ENCODE data around the gene KLHL29.

KLHL29 gene

DNA sequence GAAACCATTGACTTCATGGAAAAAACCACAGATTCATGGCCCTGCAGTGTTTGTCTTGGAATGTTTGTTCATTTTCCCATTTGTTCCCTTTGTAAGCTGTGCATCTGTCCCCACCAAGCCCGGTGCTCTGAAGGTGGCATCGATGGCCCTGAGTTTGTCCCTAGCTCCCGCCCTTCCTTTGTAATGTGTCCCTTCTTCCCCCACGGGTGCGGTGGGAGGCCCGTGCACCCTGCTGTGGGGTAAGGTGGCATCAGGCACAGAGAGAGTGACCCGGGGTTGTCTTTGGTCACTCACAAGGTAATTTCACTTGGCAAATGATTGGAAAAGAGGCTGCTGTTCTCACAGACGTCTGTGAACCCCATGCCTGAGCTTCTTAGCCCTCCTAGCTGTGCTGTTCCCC is 28.7 kb downstream of the KLHL29 start:
- Histone ChIP-seq H3K36me3 (no peaks in the 10 kb centered on the region), H3K4me1 (no peaks in the 10 kb centered on the region), H3K9me3 (no peaks in the 10 kb centered on the region), H3K27me3 (no peaks in the 10 kb centered on the region), H3K4me3 (ENCODE audit: low read depth, low read length) (no peak overlapping the region)
- TF ChIP-seq, protein P1, sequence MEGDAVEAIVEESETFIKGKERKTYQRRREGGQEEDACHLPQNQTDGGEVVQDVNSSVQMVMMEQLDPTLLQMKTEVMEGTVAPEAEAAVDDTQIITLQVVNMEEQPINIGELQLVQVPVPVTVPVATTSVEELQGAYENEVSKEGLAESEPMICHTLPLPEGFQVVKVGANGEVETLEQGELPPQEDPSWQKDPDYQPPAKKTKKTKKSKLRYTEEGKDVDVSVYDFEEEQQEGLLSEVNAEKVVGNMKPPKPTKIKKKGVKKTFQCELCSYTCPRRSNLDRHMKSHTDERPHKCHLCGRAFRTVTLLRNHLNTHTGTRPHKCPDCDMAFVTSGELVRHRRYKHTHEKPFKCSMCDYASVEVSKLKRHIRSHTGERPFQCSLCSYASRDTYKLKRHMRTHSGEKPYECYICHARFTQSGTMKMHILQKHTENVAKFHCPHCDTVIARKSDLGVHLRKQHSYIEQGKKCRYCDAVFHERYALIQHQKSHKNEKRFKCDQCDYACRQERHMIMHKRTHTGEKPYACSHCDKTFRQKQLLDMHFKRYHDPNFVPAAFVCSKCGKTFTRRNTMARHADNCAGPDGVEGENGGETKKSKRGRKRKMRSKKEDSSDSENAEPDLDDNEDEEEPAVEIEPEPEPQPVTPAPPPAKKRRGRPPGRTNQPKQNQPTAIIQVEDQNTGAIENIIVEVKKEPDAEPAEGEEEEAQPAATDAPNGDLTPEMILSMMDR (IDR thresholded peaks at IDR 0.05; ENCODE audit: low read depth, low read length), result no peak
- no peak for DNase-seq

- no peaks in the 10 kb centered on the region for H3K27me3 ChIP-seq
- TF ChIP-seq, protein P1 (IDR thresholded peaks at IDR 0.05; ENCODE audit: low read depth, low read length), result no peak
- no peaks in the 10 kb centered on the region for H3K9me3 ChIP-seq
- DNase-seq, result no peak
- H3K4me3 ChIP-seq (ENCODE audit: low read depth, low read length), result no peak overlapping the region
- no peaks in the 10 kb centered on the region for H3K4me1 ChIP-seq
- no peaks in the 10 kb centered on the region for H3K36me3 ChIP-seq
Observed at GRCh38 chr2:23414106-23414505, 29.1 kb downstream of the KLHL29 start.

DNA sequence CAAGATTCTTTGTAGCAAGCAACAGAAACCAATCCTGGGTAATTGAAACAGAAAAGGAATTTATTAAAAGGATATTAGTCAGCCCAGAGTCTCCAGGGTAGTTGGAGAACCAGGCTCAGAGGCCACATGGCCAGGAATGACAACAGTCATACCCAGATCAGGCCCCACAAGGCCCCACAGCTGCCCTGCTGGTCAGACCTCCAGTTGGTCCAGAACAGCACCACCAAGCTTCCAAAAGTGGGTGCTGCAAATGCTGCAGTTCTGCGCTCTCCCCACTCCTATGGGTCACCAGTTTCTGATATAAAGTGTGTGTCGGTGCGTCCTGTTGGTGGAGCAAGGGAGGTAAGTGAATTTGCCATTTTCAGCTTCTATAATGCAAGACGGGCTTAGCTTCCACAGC is 29.9 kb downstream of the KLHL29 start:
- no peak overlapping the region for H3K4me3 ChIP-seq (ENCODE audit: low read depth, low read length)
- no peaks in the 10 kb centered on the region for H3K9me3 ChIP-seq
- no peaks in the 10 kb centered on the region for H3K4me1 ChIP-seq
- TF ChIP-seq, protein P1 (IDR thresholded peaks at IDR 0.05; ENCODE audit: low read depth, low read length), result peak; percentile 59
- no peaks in the 10 kb centered on the region for H3K36me3 ChIP-seq
- no peaks in the 10 kb centered on the region for H3K27me3 ChIP-seq
- DNase-seq, result peak; percentile 53

- no peak for DNase-seq
- no peak overlapping the region for H3K4me3 ChIP-seq (ENCODE audit: low read depth, low read length)
- TF ChIP-seq, protein P1 (IDR thresholded peaks at IDR 0.05; ENCODE audit: low read depth, low read length), result no peak
- no peaks in the 10 kb centered on the region for H3K27me3 ChIP-seq
- no peaks in the 10 kb centered on the region for H3K36me3 ChIP-seq
- H3K9me3 ChIP-seq, result no peaks in the 10 kb centered on the region
- H3K4me1 ChIP-seq, result no peaks in the 10 kb centered on the region
Observed at GRCh38 chr2:23417310-23417709, 32.3 kb downstream of the KLHL29 start.

DNA sequence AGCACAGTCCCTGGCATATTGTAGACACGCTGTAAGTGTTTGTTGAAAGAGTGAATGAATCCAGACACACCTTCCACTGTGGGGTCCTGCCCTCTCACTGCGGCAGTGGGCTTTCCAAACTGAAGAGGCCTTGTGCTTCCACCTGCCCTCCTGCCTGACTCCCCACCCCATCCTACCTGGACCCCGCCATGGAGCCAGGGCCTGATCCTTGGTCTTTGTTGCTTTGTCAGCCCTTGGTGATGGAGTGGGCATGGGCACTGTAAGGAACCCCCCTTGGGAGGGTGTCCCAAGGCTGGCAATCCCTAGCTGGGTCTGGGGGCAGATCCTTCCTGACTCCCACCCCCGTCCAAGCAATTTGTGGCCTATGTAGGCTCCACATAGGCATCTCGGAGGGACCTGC is 33.1 kb downstream of the KLHL29 start:
- TF ChIP-seq, protein P1 (IDR thresholded peaks at IDR 0.05; ENCODE audit: low read depth, low read length), result no peak
- H3K27me3 ChIP-seq, result no peaks in the 10 kb centered on the region
- no peak for DNase-seq
- H3K4me1 ChIP-seq, result no peaks in the 10 kb centered on the region
- no peak overlapping the region for H3K4me3 ChIP-seq (ENCODE audit: low read depth, low read length)
- H3K36me3 ChIP-seq, result no peaks in the 10 kb centered on the region
- H3K9me3 ChIP-seq, result no peaks in the 10 kb centered on the region

DNA sequence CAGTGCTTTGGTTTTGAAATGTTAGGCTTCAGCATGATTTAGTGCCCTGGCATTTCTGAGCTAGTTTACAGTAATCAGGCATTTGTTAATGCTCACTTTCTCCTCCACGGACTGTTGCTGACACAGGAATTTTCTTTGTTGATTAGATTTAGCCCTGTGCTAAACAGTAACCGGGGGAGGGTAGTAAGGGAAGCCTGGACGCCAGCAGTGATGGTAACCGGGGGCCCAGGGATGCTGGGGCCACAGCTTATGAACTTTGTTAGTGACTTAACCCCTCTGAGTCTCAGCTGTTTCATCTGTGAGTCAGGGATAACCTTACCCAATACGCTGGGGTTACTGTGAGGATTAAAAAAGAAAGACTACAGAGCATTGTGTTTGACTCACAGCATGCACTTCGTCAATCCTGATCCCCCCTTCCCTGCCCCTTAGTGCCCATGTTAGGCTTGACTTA is 33.5 kb downstream of the KLHL29 start:
- Histone ChIP-seq H3K4me3 (ENCODE audit: low read depth, low read length) (no peak overlapping the region), H3K9me3 (no peaks in the 10 kb centered on the region), H3K36me3 (no peaks in the 10 kb centered on the region), H3K27me3 (no peaks in the 10 kb centered on the region), H3K4me1 (no peaks in the 10 kb centered on the region)
- TF ChIP-seq, protein P1 (IDR thresholded peaks at IDR 0.05; ENCODE audit: low read depth, low read length), result no peak
- DNase-seq, result no peak
